ENCODE data around the gene NRXN3.

- TF ChIP-seq POLR2AphosphoS5 (IDR thresholded peaks at IDR 0.05; ENCODE audit: low read depth, low read length) (no peak), CTCF (IDR thresholded peaks at IDR 0.05) (no peak)
Measured at GRCh38 chr14:79436335-79436734, 1266.2 kb downstream of the NRXN3 start.

Measured in SK-N-SH (cell line).